ENCODE results near the gene CDH13. TPM values are rescaled to one million over a fixed set of nuclear protein-coding genes. Genes with fewer than 3 reads are reported as not detected.

Gene CDH13
- total and polyA plus RNA-seq, 2 donors (not counting 3 experiments of a cell fraction or from before 2014, with no cell fraction given) = 96.6 to 124 TPM

DNA sequence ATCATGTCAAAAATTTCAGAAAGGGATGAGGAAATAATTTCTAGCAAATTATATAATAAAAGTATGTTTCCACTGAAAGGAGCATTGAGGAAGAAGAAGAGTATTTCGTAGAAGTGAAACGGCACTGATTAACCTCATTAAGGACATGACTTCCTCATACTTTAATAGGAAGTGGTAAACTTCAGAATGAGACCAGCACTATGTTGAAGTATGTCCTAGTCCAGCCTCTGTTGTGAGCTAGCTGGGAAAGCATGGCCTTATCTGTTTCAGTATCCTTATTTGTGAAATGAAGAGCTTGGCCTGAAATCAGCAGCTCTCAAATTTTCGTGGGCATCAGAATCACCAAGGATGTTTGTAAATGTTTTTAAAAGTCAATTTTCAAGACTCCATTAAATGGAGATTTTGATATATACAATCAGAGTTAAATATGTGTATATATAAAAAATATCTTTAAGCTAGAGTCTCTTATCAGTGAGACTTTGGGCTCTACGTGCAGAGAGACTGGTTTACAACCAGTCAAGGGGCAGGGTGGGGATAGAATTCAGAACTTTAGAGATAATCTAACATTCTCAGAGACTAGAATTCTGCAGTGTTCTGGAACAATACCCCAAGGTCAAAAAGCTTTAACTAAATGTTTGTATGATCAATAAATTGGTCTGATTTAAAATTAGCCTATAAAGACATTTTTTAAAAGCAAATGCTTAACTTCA is 365.4 kb downstream of the CDH13 start:
- Histone ChIP-seq H3K36me3 (ENCODE audit: control insufficient read depth in 2 of 2, extremely low read depth in 1 of 2, insufficient read depth in 2 of 2, low read length in 2 of 2) (no peaks in the 10 kb centered on the region), H3K9ac (replicated peaks; ENCODE audit: extremely low read depth, insufficient read depth, low read length) (no peak overlapping the region), H2AFZ (ENCODE audit: low read depth, low read length) (no peak overlapping the region), H3K27me3 (ENCODE audit: control insufficient read depth in 2 of 2, insufficient read depth in 2 of 2, low read length in 2 of 2) (no peaks in the 10 kb centered on the region), H3K4me2 (ENCODE audit: insufficient read depth, low read length) (no peak overlapping the region), H3K27ac (ENCODE audit: insufficient read depth, low read depth, low read length) (no peak overlapping the region), H3K9me3 (replicated peaks; ENCODE audit: control insufficient read depth, insufficient read depth, low read length) (no peaks in the 10 kb centered on the region), H3K79me2 (ENCODE audit: control insufficient read depth, insufficient read depth, low read length) (peaks cover 3% of the 10 kb centered on the region), H3K4me1 (ENCODE audit: control insufficient read depth, extremely low read depth, insufficient read depth, low read length) (peaks cover 31% of the 10 kb centered on the region), H3K9me1 (replicated peaks; ENCODE audit: control insufficient read depth, extremely low read depth, insufficient read depth, low read length) (no peaks in the 10 kb centered on the region), H4K20me1 (replicated peaks; ENCODE audit: control insufficient read depth, extremely low read depth, insufficient read depth, low read length) (no peaks in the 10 kb centered on the region), H3K4me3 (replicated peaks in 1 of 3; ENCODE audit: insufficient read depth in 1 of 3, low read depth in 1 of 3, low read length in 3 of 3) (no peak overlapping the region)
- POLR2A ChIA-PET = no interaction called here
- FAIRE-seq (no peak), DNase-seq (ENCODE audit: low read depth, low spot score) (no peak)
- no TSS peak for BruUV-seq (replicated peaks)
- intact Hi-C loops (cut with micrococcal nuclease) = no loop called here
- CTCF ChIA-PET = interaction anchor here (1.1 kb wide), 2 partner anchors 11 to 230 kb away, joined by 3 to 4 read pairs; no protein-coding TSS in a partner anchor
- dilution Hi-C loops (cut with MboI; ENCODE audit: extremely low pct_ligation_motif_present, low sequenced_read_pairs) = no loop called here
- TF ChIP-seq JUN (IDR thresholded peaks at IDR 0.05; ENCODE audit: borderline replicate concordance, insufficient read depth, insufficient read length, low read depth) (no peak), POLR2A (IDR thresholded peaks at IDR 0.05; ENCODE audit: low read depth, low read length) (no peak), POLR2AphosphoS5 (IDR thresholded peaks at IDR 0.05; ENCODE audit: insufficient read depth, low read depth, low read length) (no peak), FOS (IDR thresholded peaks at IDR 0.05; ENCODE audit: borderline replicate concordance, insufficient read depth, low read length) (no peak), GATA2 (IDR thresholded peaks at IDR 0.05; ENCODE audit: insufficient read depth, insufficient read length, low read depth, low read length) (no peak), EZH2 (IDR thresholded peaks at IDR 0.05; ENCODE audit: borderline replicate concordance, low read depth, low read length, severe bottlenecking) (no peak), MYC (IDR thresholded peaks at IDR 0.05; ENCODE audit: low read depth, low read length) (no peak)
- TF ChIP-seq, protein P1, sequence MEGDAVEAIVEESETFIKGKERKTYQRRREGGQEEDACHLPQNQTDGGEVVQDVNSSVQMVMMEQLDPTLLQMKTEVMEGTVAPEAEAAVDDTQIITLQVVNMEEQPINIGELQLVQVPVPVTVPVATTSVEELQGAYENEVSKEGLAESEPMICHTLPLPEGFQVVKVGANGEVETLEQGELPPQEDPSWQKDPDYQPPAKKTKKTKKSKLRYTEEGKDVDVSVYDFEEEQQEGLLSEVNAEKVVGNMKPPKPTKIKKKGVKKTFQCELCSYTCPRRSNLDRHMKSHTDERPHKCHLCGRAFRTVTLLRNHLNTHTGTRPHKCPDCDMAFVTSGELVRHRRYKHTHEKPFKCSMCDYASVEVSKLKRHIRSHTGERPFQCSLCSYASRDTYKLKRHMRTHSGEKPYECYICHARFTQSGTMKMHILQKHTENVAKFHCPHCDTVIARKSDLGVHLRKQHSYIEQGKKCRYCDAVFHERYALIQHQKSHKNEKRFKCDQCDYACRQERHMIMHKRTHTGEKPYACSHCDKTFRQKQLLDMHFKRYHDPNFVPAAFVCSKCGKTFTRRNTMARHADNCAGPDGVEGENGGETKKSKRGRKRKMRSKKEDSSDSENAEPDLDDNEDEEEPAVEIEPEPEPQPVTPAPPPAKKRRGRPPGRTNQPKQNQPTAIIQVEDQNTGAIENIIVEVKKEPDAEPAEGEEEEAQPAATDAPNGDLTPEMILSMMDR (IDR thresholded peaks at IDR 0.05; ENCODE audit: extremely low read depth in 1 of 2, insufficient read depth in 1 of 2, low read depth in 1 of 2, low read length in 2 of 2) = no peak
- TF ChIP-seq, protein P2, sequence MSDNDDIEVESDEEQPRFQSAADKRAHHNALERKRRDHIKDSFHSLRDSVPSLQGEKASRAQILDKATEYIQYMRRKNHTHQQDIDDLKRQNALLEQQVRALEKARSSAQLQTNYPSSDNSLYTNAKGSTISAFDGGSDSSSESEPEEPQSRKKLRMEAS (IDR thresholded peaks at IDR 0.05; ENCODE audit: insufficient read depth, insufficient read length) = no peak

All from endothelial cell of umbilical vein (primary cell).